Measurements from ENCODE around the gene SPEF1. TPM values are rescaled to one million over a fixed set of nuclear protein-coding genes. Genes with fewer than 3 reads are reported as not detected.
A peak's percentile ranks its signal among the peaks of the same experiment; 100 is the strongest.

Gene SPEF1
- total and polyA plus RNA-seq, 9 donors = 0.43 to 27.9 (median 1.0) TPM; not detected in 3

DNA sequence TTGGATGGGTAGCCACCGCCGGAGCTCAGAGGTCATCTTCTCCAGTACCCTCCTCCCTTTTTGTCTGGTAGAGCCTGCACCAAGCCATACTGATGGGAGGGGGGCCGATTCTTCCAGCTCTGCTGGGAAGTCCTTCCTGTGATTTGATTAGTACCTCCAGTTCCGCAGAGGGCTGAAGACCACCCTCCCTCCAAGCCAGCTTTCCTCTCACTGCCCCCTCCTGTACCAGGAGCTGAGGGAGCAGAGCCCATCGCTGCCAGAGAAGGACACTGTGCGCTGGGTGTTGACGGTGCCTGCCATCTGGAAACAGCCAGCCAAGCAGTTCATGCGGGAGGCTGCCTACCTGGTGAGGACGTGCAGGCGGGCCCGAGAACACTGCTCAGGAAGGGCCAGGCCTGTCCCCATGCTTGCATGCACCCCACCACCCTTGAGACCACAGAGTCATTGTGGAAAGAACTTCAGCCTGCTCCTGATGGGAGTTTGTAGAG, 35.5 kb downstream of the SPEF1 start:
- no peaks in the 10 kb centered on the region for H3K36me3 ChIP-seq
- intact Hi-C loops (cut with DNase I) = no loop called here
- TF ChIP-seq EP300 (IDR thresholded peaks at IDR 0.05) (no peak), POLR2A (IDR thresholded peaks at IDR 0.05) (no peak)
- TF ChIP-seq, protein P1, sequence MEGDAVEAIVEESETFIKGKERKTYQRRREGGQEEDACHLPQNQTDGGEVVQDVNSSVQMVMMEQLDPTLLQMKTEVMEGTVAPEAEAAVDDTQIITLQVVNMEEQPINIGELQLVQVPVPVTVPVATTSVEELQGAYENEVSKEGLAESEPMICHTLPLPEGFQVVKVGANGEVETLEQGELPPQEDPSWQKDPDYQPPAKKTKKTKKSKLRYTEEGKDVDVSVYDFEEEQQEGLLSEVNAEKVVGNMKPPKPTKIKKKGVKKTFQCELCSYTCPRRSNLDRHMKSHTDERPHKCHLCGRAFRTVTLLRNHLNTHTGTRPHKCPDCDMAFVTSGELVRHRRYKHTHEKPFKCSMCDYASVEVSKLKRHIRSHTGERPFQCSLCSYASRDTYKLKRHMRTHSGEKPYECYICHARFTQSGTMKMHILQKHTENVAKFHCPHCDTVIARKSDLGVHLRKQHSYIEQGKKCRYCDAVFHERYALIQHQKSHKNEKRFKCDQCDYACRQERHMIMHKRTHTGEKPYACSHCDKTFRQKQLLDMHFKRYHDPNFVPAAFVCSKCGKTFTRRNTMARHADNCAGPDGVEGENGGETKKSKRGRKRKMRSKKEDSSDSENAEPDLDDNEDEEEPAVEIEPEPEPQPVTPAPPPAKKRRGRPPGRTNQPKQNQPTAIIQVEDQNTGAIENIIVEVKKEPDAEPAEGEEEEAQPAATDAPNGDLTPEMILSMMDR (IDR thresholded peaks at IDR 0.05) = no peak
- no peaks in the 10 kb centered on the region for H3K9me3 ChIP-seq
- DNase-seq = no peak
- whole genome bisulfite sequencing, 3 donors = 83 to 88% (median 87%) methylated on average over 10 to 11 of the region's 11 CpGs
- no peak overlapping the region for H3K27ac ChIP-seq
- no peaks in the 10 kb centered on the region for H3K4me1 ChIP-seq (ENCODE audit: insufficient read depth)
- H3K4me3 ChIP-seq = no peak overlapping the region
- no peaks in the 10 kb centered on the region for H3K27me3 ChIP-seq

DNA sequence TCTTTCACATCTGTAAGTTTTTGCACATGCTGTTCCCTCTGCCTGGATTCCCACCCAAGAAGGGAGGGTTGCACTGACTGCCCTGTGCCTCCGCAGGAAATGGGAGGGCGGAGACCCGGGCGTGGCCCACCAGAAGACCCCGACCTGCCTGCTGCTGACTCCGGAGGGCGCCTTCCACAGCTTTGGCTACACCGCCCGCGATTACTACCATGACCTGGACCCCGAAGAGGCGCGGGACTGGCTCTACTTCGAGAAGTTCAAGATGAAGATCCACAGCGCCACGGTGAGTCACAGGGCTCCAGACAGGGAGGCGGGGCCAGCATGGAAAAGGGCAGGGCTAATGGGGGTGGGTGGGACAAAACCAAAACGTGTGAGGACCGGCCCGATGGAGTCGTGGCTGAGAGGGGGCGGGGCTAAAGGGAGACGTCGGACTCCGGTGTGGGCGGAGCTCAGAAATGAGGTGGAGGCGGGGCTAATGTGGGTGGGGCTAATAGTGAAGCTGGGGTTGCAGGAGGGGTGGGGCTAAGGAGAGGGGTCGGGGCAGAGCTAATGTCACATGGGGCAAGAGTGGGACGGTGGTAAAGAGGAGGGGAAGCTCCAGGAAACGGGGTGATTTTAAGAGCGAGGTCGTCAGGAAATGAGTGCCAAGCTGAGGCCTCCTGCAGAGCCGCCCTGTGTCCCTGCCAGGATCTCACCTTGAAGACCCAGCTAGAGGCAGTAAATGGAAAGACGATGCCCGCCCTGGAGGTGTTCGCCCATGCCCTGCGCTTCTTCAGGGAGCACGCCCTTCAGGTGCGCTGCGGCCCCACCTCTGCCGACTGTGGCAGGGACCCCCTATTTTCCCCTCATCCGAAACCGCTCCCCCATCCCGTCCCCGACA, 36.2 kb downstream of the SPEF1 start:
- no peaks in the 10 kb centered on the region for H3K27me3 ChIP-seq
- TF ChIP-seq, protein P1 (IDR thresholded peaks at IDR 0.05) = no peak
- TF ChIP-seq EP300 (IDR thresholded peaks at IDR 0.05) (no peak), POLR2A (IDR thresholded peaks at IDR 0.05) (no peak)
- no peak overlapping the region for H3K27ac ChIP-seq
- no peak overlapping the region for H3K4me3 ChIP-seq
- no peaks in the 10 kb centered on the region for H3K4me1 ChIP-seq (ENCODE audit: insufficient read depth)
- no peaks in the 10 kb centered on the region for H3K36me3 ChIP-seq
- DNase-seq = peak; percentile 50 to 76 (median 64)
- intact Hi-C loops (cut with DNase I) = no loop called here
- no peaks in the 10 kb centered on the region for H3K9me3 ChIP-seq
- 60 to 61% (median 61%) methylated on average over 45 of the region's 45 CpGs for WGBS, 3 donors

DNA sequence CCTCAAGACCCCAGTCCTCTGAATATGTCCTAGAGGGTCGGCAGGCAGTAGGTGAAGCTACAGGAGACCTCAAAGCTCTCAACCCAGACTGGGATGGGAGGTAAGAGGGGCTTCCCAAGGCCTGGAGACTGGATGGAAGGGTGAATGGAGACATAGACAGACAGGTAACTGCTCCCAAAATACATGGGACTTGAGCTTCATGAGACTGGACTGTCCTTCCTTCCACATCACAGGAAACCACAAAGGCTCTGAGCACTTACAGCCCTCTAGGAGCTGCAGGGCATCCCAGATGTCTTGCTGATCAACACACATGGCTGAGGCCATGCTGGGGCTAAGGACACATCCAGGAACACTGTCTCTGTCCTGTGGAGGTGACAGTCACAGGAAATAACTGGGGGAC, 37.2 kb downstream of the SPEF1 start:
- Histone ChIP-seq H3K9me3 (no peaks in the 10 kb centered on the region), H3K27me3 (no peaks in the 10 kb centered on the region), H3K4me1 (ENCODE audit: insufficient read depth) (peaks cover 2% of the 10 kb centered on the region), H3K27ac (no peak overlapping the region), H3K4me3 (no peak overlapping the region), H3K36me3 (no peaks in the 10 kb centered on the region)
- DNase-seq = no peak
- intact Hi-C loops (cut with DNase I) = no loop called here
- TF ChIP-seq, protein P1 (IDR thresholded peaks at IDR 0.05) = no peak
- TF ChIP-seq POLR2A (IDR thresholded peaks at IDR 0.05) (no peak), EP300 (IDR thresholded peaks at IDR 0.05) (no peak)
- 83 to 92% (median 84%) methylated on average over 1 of the region's 1 CpG for WGBS, 3 donors

DNA sequence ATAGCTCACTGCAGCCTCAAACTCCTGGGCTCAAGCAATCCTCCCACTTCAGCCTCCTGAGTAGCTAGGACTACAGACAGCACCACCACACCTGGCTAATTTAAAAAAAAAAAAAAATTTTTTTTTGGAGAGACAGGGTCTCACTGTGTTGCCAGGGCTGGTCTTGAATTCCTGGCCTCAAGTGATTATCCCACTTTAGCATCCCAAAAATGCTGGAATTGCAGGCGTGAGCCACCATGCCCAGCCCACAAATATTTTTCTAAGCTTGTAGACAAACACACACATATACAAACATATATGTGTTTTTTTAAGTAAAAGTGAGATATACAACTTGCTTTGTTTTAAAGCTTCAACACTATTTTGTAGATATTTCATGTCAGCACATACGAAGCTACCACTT, 38.0 kb downstream of the SPEF1 start:
- no peak overlapping the region for H3K4me3 ChIP-seq
- intact Hi-C loops (cut with DNase I) = no loop called here
- WGBS, 3 donors = 75 to 95% (median 94%) methylated on average over 2 of the region's 2 CpGs
- no peak for TF ChIP-seq EP300 (IDR thresholded peaks at IDR 0.05)
- TF ChIP-seq POLR2A (IDR thresholded peaks at IDR 0.05) = no peak
- TF ChIP-seq, protein P1 (IDR thresholded peaks at IDR 0.05) = no peak
- H3K27ac ChIP-seq = no peak overlapping the region
- H3K4me1 ChIP-seq (ENCODE audit: insufficient read depth) = peaks cover 2% of the 10 kb centered on the region
- no peaks in the 10 kb centered on the region for H3K36me3 ChIP-seq
- no peaks in the 10 kb centered on the region for H3K27me3 ChIP-seq
- H3K9me3 ChIP-seq = no peaks in the 10 kb centered on the region
- DNase-seq = no peak
